Measurements from ENCODE around the gene ALB.

DNA sequence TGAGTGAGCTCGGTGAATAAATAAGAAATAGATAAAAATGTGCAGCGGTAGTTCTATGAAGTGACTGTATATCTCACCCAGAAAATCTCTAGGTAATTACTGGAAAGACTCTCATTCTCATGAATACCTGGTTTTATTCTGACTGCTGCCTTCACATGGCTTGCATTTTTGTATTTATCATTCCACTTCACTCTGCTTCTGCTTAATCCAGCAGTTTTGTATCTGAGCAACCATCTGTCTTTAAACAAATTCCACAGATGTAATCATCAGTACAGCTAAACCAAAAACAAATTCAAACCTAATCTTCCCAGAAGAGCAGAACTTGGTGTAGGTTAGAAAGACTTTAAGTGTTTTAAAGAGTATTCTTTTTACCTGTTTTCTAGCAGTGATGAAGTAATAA is 11.2 kb upstream of the ALB start:
- TF ChIP-seq, protein P1, sequence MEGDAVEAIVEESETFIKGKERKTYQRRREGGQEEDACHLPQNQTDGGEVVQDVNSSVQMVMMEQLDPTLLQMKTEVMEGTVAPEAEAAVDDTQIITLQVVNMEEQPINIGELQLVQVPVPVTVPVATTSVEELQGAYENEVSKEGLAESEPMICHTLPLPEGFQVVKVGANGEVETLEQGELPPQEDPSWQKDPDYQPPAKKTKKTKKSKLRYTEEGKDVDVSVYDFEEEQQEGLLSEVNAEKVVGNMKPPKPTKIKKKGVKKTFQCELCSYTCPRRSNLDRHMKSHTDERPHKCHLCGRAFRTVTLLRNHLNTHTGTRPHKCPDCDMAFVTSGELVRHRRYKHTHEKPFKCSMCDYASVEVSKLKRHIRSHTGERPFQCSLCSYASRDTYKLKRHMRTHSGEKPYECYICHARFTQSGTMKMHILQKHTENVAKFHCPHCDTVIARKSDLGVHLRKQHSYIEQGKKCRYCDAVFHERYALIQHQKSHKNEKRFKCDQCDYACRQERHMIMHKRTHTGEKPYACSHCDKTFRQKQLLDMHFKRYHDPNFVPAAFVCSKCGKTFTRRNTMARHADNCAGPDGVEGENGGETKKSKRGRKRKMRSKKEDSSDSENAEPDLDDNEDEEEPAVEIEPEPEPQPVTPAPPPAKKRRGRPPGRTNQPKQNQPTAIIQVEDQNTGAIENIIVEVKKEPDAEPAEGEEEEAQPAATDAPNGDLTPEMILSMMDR (IDR thresholded peaks at IDR 0.05; ENCODE audit: insufficient read depth, low read length, poor library complexity, severe bottlenecking) = no peak
- no peak for TF ChIP-seq EZH2phosphoT487 (conservative IDR thresholded peaks at IDR 0.05; ENCODE audit: low read length)
